ENCODE data around the gene CATSPER4. TPM values are rescaled to one million over a fixed set of nuclear protein-coding genes. Genes with fewer than 3 reads are reported as not detected.

Gene CATSPER4
- total and polyA plus RNA-seq, 2 of the 8 experiments (the other 6 are each of a cell fraction or from before 2014, with no cell fraction given), result 0.65 to 0.83 TPM

DNA sequence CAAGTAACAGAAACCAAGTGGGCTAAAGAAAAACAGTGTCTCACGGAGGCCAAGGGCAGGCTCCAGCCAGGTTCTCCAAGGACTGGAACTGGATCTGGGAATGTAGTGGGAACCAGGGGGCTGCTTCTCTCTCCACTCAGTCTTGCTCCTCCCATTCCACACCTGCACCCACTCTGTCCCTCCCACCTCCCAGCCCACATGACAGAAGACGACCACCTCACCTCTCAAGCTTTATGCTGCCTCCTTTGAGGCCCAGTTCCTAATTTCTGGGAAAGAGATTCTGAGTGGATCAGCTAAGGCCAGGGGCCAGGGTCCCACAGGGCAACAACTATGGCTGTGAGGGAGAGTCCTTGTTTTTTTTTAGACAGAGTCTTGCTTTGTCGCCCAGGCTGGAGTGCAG, 24.8 kb downstream of the CATSPER4 start:
- POLR2A ChIA-PET (ENCODE audit: partially characterized antibody), result interaction anchor here (1.2 kb wide), 1 partner anchor 19 kb away, joined by 3 read pairs; the partner anchor contains the start of gene CEP85
- no peak overlapping the region for H3K14ac ChIP-seq (ENCODE audit: insufficient read length)
- DNase-seq (ENCODE audit: low read depth in 1 of 2, low spot score in 2 of 2), result no peak

More for the DNA sequence above, 24.8 kb downstream of the CATSPER4 start:
- Histone ChIP-seq H3K4me1 (replicated peaks in 1 of 4; ENCODE audit: control insufficient read depth in 3 of 4, insufficient read depth in 4 of 4, low read length in 3 of 4) (no peaks in the 10 kb centered on the region; a peak in 1 of 7 replicates), H3K18ac (ENCODE audit: extremely low read depth, low read length) (no peak overlapping the region), H3K4me3 (ENCODE audit: extremely low read depth in 1 of 4, insufficient read depth in 2 of 4, low read depth in 3 of 4, low read length in 4 of 4) (no peak overlapping the region), H3K36me3 (ENCODE audit: control insufficient read depth in 2 of 4, insufficient read depth in 4 of 4, low read length in 3 of 4) (no peaks in the 10 kb centered on the region), H4K91ac (replicated peaks; ENCODE audit: insufficient read length, low read length) (no peak overlapping the region), H3K79me1 (ENCODE audit: low read depth, low read length) (no peaks in the 10 kb centered on the region), H3K4ac (replicated peaks; ENCODE audit: insufficient read length, low read depth, low read length) (no peak overlapping the region), H2AK5ac (ENCODE audit: low read depth, low read length) (no peak overlapping the region), H3K9ac (replicated peaks in 1 of 4; ENCODE audit: extremely low read depth in 1 of 4, low read depth in 3 of 4, low read length in 3 of 4) (no peak overlapping the region), H3K79me2 (ENCODE audit: control insufficient read depth in 1 of 2, insufficient read depth in 2 of 2, low read length in 2 of 2) (no peaks in the 10 kb centered on the region), H3K4me2 (ENCODE audit: insufficient read depth in 1 of 2, low read depth in 2 of 2, low read length in 2 of 2) (no peak overlapping the region), H2BK20ac (ENCODE audit: low read length) (no peak overlapping the region), H2BK120ac (replicated peaks; ENCODE audit: low read depth, low read length) (no peak overlapping the region), H2BK15ac (ENCODE audit: low read length) (no peak overlapping the region), H4K8ac (ENCODE audit: extremely low read depth, insufficient read depth, low read length) (peak overlapping the region; percentile 57; the same call in 1 of the 2 replicates), H3K23me2 (ENCODE audit: low read depth, low read length) (no peaks in the 10 kb centered on the region), H3K27me3 (replicated peaks in 1 of 4; ENCODE audit: control insufficient read depth in 3 of 4, extremely low read depth in 1 of 4, insufficient read depth in 3 of 4, low read length in 3 of 4) (no peaks in the 10 kb centered on the region), H4K5ac (ENCODE audit: insufficient read length, low read depth, low read length) (no peak overlapping the region), H2AFZ (ENCODE audit: low read length) (no peak overlapping the region), H2BK5ac (ENCODE audit: low read depth, low read length) (no peak overlapping the region), H2BK12ac (ENCODE audit: low read depth, low read length) (no peak overlapping the region), H4K20me1 (replicated peaks in 1 of 2; ENCODE audit: control insufficient read depth in 1 of 2, insufficient read depth in 2 of 2, low read length in 2 of 2) (no peaks in the 10 kb centered on the region), H3K9me3 (ENCODE audit: insufficient read depth in 2 of 2, low read depth in 1 of 2, low read length in 1 of 2) (no peaks in the 10 kb centered on the region), H3K56ac (replicated peaks; ENCODE audit: insufficient read length, low read depth, low read length) (no peak overlapping the region), H3K27ac (ENCODE audit: low read depth, low read length) (no peak overlapping the region), H3K23ac (ENCODE audit: insufficient read length) (no peak overlapping the region)
- WGBS, 2 experiments (ENCODE audit: extremely low coverage in 1 of 2, insufficient coverage in 1 of 2, insufficient read length in 1 of 2, insufficient replicate concordance in 2 of 2, low coverage in 1 of 2, low lambda C conversion rate in 2 of 2, missing lambda C conversion rate in 1 of 2), result 65% methylated on average over 3 of the region's 3 CpGs; no CpG with 5 or more reads in 1 of the 2 experiments
- no peak for TF ChIP-seq TCF12 (IDR thresholded peaks at IDR 0.05; ENCODE audit: low read depth, low read length)
- TF ChIP-seq GABPA (IDR thresholded peaks at IDR 0.05; ENCODE audit: borderline replicate concordance, insufficient read depth, low read length), result no peak
- TF ChIP-seq SP1 (IDR thresholded peaks at IDR 0.05; ENCODE audit: low read depth, low read length), result no peak
- no peak for TF ChIP-seq EZH2 (IDR thresholded peaks at IDR 0.05; ENCODE audit: low read depth, low read length, severe bottlenecking)
- no peak for TF ChIP-seq CREB1 (IDR thresholded peaks at IDR 0.05)
- TF ChIP-seq BRCA1 (IDR thresholded peaks at IDR 0.05; ENCODE audit: low read depth, low read length), result no peak
- FAIRE-seq, result no peak
- CTCF ChIA-PET (ENCODE audit: partially characterized antibody), result interaction anchor here (1.2 to 3.1 kb wide), 3 partner anchors 12 to 25 kb away, joined by 5 to 12 read pairs (median 6); partner anchors contain the start of genes CATSPER4 and CEP85

Measured in H1 (cell line).